GM21717 (cell line): Measurements from ENCODE around the gene EPHB1.

Experiments used
- ATAC-seq: cut with Tn5 transposase; IDR thresholded peaks from one replicate; pipeline ENCODE4 v1.9.1; 2021; ENCODE audit warnings: mild to moderate bottlenecking, moderate library complexity; ENCODE audit not compliant: unreplicated experiment

EPHB1 gene

DNA sequence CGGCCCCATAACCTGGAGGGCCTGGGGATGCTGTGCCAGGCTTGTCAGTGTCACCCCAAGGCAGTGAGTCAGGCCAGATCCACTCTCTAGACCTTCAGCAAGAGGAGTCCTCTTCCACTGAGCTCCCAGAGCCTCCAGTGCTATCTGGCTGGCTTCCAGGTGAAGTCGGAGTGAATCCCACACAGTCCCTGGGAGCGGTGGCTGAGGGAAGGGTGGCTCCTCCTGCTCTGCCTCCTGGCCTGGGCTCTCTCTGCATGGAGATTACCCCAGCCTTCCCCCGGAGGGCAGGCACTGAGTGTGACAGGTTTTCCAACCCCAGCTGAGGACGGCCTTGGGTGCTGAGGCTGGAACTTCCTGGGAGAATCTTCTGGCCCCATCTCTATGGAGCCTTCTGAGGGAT lies 82.7 kb downstream of the EPHB1 start:
- no peak for ATAC-seq

DNA sequence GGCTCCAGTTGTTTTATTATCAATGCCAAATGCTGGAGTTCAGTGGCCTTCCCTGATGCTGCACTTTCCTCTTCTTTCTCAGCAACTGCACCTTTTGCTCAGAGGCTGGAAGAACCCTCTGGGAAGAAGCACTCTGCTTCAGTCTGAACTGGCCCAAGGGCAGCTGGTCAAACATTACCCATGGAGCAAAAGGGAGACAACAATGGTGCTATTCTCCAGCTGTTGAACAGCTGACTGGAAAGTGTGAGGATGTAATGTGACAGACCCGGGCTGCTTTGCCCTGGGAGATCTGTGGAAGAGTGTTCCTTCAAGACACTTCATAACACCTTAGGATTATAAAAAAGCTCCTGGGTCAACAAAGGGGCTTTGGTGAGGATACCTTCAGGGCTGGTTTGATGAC lies 84.9 kb downstream of the EPHB1 start:
- no peak for ATAC-seq

DNA sequence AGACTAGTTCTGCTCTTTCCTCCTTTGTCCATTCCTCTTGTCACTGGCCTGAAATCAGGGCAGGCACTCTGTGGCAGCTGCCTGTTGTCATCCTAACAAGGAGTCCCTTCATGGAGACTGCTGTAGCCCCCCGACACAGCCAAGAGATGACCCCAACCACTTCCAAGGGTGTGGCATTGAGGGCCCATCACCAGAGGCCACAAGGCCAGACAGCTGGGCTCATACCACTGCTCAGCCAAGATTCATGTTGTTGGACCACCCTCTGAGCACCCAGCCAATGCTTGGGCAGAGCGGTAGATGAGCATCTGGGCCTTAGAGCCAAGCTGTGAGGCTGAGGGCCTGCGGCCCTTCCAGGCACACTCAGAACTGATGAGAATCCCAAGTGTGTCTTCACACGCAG lies 85.4 kb downstream of the EPHB1 start:
- no peak for ATAC-seq

DNA sequence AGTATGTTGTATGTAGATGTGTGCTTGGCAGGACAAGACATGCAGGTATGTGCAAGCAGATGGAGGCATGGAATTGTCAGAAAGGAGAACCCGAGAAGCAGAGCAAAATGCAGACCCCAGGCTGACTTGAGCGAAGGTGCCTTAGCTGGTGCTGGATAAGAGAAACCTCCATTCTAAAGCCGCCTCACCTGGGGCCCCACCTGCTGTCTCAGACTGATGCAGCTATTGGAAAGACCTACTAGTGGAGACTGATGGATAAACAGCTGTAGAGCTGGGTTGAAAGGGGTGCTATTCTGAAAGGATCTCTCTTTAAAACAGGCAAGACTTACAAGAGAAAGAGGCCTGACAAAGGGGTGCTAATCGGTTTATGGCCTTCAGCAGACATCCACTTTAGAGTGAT lies 86.2 kb downstream of the EPHB1 start:
- ATAC-seq = no peak

DNA sequence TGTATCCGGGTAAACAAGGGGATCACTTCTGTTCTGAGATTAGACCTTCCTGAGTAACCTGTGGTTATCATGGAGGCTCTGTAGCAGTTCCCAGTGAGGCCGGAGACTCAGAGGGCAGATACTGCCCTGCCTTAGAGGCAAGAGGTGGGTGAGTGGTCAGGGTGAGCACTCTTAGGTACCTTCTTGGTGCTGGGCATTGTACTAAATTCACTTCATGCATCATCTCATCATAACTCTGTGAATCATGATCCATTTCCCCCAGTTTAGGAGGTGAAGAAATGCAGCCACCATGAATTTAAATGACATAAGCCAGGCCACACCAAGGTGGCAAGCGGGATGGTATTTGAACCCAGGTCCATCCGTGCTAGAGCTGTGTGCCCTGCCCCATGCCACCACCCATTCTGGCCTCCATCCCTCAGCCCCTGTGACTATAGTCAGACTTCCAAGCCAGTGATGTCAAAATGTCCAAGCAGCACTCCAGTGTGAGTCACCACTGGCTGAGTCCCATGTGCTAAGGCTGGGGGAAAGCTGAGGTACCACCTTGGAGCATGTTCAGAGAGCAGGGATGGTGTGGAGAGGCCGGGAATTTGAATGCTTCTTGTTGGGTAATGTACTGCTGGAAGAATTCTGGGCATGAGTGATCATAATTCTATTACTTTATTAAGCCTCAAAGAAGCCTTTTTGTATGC lies 88.8 kb downstream of the EPHB1 start:
- ATAC-seq = no peak

DNA sequence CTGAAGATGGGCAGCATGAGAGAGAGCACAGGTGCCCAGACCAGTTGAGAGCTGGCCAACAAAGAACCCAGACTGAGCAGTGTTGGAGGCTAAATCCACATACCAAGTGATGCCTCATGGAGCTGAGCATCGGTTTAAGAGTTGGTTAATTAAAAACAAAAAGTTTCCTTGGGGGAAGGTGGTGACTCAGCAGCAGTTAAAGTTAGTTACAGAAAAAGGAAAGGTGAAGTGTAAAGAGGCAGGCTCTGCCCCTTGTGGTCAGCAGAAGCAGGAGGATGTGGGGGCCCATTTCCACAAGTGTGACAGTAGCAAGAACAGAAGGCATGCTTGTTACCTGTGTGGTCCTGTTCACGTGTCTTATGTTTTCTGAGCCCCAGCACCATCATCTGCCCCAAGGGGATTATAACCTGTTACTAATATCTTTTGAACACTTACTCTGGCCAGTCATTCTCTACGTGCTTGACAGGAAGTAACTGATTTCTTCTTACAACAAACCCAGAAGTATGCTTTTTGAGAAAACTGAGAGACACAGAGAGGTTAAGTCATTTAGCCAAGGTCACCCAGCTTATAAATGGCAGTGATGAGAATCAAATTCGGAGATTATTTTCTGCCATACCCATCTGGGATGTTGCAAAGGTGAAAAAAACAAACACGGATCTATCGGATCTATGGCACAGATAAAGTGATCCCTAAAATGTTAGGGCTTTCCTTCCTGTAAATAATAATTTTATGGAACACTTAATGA lies 91.0 kb downstream of the EPHB1 start:
- ATAC-seq = peak; percentile 89

DNA sequence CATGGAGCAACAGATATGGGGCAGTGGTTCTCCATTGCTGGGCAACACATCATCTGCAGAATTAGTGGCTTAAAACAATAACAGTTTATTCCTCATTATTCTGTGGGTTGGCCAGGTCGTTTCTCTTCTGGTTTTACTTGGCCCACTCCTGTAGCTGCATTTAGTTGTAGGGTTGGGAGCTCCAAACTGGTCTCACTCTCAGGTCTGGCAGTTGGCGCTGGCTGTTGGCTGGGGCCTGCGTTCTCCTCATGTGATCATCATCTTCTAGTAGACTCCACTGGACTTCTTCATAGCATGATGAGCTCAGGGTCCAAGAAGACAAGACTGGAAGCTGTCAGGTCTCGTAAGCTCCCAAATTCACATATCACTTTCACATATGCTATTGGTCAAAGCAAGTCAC lies 91.9 kb downstream of the EPHB1 start:
- ATAC-seq = no peak

DNA sequence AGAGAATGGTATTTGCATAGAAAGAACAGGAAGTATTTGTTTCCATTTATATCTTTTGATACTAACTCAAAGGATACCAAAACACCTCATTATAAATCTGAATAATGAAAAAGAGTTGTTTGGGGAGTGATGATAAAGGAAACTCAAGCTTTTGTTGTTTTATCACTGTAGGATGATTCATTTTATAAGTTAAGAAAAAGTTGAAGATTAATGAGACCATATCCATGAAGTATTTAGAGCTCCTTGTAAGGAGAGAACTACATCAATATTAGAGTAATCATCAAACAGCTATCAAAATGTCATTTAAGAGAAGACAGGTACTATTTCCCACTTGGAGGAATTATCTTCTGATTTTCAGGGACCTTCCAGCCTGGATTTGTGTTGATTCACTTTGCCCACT lies 92.5 kb downstream of the EPHB1 start:
- ATAC-seq = no peak

DNA sequence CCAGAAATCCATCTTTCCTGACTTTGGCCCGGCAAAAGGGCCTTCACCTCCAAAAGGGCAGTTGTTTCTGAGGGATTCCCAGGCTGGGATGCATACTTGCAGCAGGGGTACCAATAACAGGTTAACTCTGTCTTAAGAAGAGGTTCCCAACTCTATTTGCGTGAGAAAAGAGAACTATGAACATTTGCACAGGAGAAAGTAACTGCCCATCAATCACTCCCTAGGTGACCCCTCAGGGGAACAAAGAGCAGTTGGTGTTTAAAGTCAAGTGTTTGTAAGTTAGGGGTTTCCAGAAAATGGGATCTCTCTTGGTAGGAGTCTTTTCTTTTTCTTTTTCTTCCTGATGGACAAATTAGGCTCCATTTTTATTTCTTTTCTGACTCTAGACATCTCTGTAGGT lies 97.3 kb downstream of the EPHB1 start:
- ATAC-seq = no peak

DNA sequence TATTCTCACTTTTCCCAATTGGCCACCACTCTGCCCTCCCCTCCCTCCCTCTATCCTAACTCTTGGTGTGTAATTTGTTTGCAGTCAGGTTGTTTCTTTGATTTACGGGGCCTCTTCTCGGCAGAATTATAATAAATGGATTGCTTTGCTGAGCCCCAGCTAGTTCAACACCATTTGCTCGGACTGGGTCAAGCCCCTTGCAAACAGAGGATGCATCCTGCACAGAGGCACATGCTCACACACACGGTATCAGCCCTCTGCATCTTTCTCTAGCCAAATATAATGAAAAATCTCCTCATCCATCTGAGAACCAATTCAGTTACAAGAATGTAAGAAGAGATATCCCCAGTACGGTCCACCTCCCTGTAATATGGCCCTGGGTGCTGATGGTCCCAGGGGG lies 97.7 kb downstream of the EPHB1 start:
- ATAC-seq = no peak

DNA sequence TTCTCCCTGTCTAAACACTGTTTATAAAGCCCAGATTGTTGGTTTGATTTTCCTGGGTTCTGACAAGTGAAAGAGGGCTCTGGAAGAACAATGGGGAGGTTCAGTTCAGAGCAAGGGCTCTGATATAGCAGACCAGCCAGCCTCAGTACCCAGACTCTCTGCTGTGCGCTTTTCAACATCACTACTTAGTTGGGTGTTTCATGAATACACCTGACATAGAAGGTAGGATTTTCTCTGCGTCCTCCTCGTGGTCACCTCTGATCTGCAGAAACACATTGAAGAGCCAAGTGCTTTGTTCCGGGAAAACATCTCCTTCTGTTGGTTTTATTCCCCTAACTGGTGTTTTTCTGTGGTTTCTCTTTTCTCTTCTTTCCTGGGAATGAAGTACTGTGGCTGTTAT lies 99.5 kb downstream of the EPHB1 start:
- no peak for ATAC-seq

DNA sequence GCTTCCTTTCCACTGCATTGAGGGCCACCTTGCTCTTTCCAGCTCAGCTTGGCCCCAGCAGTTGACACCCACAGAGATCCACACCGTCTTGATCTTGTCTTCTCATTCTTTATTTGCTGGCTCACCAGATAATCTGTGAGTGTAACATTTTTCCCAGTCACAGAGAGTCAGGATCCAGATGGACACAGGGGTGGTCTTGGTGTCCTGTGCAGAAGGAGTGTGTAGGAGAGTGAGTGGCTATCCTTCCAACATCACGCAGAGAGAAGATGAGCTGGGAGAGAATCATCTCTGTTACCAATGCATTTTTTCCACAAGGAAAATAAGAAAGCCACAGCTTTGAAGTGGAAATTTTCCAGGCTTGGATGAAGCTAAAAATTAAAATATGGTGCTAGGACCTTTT lies 100.1 kb downstream of the EPHB1 start:
- ATAC-seq = no peak

DNA sequence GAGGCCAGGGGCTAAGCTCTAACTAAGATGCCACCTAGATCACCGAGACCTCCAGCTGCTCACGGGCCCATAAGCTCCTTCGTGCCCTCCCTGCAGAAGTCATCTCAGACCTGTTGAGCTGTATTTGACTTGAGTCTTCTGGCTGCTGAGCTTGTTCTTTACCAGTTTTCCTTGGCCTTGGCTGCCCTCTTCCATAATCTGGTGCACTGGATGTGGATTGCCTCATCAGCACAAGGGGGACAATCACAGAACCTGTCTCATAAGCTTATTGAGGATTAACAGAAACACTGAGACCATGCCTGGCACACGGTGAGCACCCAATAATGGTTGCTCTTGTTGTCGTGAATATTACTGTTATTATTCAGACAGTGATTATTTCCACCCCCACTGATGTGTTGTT lies 101.1 kb downstream of the EPHB1 start:
- no peak for ATAC-seq

DNA sequence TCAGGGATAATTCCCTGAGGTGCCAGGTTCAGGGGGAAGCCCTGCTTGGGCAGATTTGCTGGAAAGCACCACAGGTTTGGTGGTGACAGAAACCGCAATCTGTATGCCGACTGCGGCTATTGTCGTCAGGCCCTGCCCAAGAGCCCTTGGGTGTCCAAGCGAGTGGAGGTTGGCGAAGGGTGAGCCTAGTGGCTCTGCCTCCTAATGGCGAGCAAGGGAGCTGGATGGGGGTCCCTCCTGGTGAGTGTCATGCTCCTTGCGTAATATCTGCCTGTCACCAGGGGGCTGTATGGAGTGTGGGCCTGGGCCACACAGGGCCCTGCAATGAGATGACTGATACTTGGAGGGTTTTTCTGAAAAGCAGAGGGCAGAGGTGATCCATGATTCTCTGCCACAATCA lies 101.6 kb downstream of the EPHB1 start:
- ATAC-seq = no peak

DNA sequence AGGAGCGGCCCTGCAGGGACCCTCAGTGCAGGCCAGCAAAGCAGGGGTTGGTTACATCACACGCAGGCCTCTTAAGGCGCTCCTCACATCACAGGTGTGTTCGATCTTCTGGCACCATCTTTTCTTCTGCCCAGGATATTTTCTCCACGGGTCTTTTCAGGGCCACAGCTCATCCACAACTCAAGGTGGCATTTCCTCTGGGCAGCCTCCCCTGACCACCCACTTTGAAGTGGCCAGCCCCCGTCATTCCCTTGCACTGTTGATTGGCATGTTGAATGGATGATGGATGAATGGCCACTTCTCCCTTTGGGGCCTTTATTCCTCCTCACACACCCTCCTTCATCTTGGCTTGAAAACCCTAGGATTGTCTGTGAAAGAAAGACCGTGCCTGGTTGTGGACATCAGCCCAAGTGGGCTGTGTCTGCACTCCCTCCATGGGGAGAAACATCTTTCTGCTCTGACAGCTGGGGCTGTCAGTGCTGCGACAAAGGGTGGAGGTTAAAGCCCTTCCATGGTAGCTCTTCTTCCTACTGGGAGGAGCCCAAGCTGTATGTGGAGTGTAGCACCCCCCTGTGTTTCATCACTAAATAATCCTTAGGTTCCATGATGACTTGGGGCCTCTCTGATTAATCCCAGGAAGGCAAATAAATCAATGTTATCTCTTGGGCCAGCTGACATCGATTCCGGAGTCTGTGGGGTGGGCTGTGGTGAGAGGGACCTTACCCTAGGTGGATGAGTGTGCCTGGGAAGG lies 102.5 kb downstream of the EPHB1 start:
- ATAC-seq = no peak

DNA sequence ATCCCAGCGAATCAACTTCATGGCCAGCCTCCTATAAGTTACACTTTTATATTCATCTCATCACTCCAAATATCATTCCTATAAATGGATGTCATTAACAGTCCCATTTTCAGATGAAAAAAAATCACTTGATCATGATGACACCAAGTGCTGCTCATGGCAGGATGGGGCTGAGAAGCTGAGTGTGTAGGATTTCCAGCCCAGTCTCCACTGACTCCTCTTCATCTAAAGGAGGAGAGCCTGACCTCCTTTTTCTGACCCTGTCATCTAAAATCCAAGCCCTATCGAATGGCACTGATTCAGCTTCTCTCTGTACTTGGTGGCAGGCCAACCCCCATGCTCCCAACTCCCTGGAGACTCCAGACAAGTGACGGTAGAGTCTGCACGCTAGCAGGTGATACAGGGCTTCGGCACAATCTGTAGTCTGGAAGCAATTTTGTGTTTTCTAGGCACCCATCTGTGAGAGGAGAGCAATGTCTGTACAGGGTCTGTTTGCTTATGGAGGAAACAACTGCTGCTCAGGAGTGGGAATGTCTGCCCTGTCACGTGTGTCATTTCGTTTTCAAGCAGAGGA lies 103.2 kb downstream of the EPHB1 start:
- ATAC-seq = no peak

DNA sequence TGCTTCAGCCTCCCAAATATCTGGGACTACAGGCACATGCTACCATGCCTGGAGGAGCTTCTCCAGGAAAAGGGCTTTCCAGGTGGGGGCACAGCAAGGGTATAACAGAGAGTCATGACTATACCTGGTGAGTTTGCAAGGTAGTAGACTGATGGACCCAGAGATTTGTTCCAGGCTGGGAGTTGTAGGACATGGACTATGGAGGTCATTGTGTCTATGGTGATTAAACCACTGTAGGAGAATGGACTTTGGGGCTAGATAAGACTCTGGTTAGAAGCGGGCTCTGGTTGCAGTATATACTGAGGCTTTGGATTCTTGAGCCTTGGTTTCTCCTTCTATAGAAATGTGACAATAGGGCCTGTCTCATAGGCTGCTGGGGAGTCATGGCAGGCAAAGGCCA lies 104.7 kb downstream of the EPHB1 start:
- no peak for ATAC-seq

DNA sequence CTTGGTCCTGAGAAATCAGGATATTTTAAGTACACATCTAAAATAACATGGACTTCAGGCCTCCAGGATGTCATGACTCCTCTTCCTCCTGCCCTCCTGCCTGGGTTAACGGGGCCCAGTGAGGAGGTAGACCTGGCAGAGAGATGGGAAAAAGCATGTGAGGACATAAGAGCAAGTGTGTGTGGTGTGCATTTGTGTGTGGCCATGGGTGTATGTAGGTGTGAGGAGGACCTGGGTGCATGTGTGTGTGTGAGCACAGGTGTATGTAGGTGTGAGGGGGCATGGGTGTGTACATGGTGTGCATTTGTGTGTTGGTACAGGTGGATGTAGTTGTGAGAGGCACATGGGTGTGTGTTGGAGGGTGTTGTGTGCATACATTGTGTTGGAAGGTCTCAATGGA lies 105.4 kb downstream of the EPHB1 start:
- no peak for ATAC-seq

DNA sequence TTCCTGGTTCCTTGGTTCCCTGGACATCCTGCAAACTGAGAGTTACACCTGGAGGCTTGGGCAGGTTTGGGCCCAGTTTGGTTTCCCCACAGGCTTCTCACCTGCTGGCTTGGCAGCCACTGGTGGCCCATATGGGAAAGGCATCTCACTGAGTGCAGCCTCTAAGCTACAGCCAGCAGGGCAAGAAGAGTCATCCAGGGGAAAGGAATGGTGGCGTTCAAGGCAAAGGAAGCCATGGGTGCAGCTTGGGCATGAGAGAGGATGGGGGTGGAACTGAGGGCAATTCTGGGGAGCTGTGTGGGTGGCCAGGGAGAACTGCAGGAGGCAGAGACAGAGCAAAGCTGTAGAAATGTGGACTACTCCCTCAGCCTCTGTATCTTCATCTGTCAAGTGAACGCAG lies 106.4 kb downstream of the EPHB1 start:
- ATAC-seq = no peak

DNA sequence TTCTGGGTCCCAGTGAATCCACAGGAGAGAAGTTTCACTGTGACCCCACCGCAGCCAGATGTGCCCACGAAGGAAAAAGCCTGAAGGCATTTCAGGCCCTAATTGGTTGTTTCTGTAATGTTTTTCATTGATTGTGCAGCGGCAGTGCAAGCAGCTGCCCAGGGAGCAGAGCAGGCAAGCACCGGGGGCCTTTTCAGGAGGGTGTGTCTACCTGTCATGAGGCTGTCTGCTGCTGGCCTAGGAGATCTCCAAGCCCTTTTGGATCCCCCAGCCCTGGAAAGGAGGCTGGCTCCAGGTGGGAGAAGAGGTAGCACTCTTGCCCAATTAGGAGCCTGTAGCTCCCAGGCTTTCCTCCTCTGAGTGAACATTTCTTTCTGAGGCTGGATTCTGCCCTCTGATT lies 108.8 kb downstream of the EPHB1 start:
- ATAC-seq = peak; percentile 45

DNA sequence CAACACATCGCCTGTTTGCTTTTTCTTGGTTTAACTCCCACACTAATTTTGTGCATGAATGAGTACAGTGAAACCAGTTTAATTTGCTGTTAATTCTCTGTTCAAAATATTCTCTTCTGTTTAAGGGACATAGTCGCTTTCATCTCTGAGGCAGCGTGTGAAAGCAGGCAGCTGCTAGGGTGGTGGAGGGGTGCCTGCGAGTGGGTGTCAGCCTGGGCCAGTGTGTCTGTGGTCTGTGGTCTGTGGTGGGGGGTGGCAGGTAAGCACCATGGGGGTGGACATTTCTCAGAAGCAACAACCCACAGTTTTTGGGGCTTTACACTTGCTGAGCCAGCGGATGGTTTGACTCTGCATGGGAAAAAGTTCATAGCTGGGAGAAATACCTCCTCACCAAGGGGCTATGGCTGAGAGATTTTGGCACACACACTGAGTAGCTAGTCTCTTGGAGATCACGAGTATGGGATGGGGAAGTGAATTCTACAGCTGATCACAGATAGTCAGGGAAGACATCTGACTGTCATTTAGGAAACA lies 109.2 kb downstream of the EPHB1 start:
- ATAC-seq = peak; percentile 89
